Adrenal gland (tissue), 12 donors: ENCODE measurements around the gene SH3RF1. TPM values are rescaled to one million over a fixed set of nuclear protein-coding genes. Genes with fewer than 3 reads are reported as not detected.

ENCODE experiments used
- DNase-seq, 7 donors: peaks; one replicate each; pipeline ENCODE4 v3.0.0-alpha.2; 2019 to 2020
- H3K27ac ChIP-seq, 5 donors: fragments of 200-600 bp; sonication (generic) in 4 of 5; 1 replicate in 3 of 5; 2 replicates in 2 of 5; pipeline versions ENCODE4 v1.5.1 to v1.8.0; 2016 to 2020; ENCODE audit warnings: mild to moderate bottlenecking in 1 of 5
- H3K27me3 ChIP-seq: fragments of 200-600 bp; 2 replicates; pipeline ENCODE4 v1.8.0; 2021
- H3K36me3 ChIP-seq, 2 donors: fragments of 200-600 bp; replicated peaks in 1 of 2; 1 replicate in 1 of 2; 2 replicates in 1 of 2; pipeline versions ENCODE4 v1.5.1 to v1.8.0; 2018 to 2022
- H3K4me1 ChIP-seq, 2 donors: fragments of 200-600 bp; replicated peaks in 1 of 2; 1 replicate in 1 of 2; 2 replicates in 1 of 2; pipeline versions ENCODE4 v1.5.1 to v1.8.0; 2018 to 2021
- H3K4me3 ChIP-seq, 4 donors: fragments of 200-600 bp; sonication (generic) in 3 of 4; one replicate each; pipeline ENCODE4 v1.5.1; 2016 to 2018
- H3K9me3 ChIP-seq, 3 donors: fragments of 200-600 bp; sonication (generic) in 1 of 3; replicated peaks in 1 of 3; 1 replicate in 2 of 3; 2 replicates in 1 of 3; pipeline versions ENCODE4 v1.5.1 to v1.8.0; 2016 to 2021
- POLR2A ChIP-seq, 2 donors: fragments of 450-650 bp; IDR thresholded peaks; one replicate each; pipeline ENCODE4 v1.6.1; 2017; ENCODE audit warnings: antibody characterized with exemption in 2 of 2, mild to moderate bottlenecking in 2 of 2, moderate library complexity in 1 of 2
- WGBS, 4 donors: extraction: QIAGEN DNeasy Blood & Tissue Kit in 2 of 4; methylation state at CpG; one replicate each; pipeline versions ENCODE4 v1.1.5 to v1.1.7; 2013 to 2017; 5-methylcytosine and 5-hydroxymethylcytosine counted together
- intact Hi-C, 2 donors: fragments of 100-400 bp; cut with DNase I; formaldehyde crosslinking; loops; one replicate each; pipeline versions ENCODE4 v1.14.1 to v1.15.0; 2022 to 2023
- polyA plus RNA-seq, 3 donors: library from polyadenylated mRNA; stranded (reverse); fragments of 200-250 nt in 2 of 3; fragments of 350-450 nt in 1 of 3; fragmentation: Illumina TruSeq in 1 of 3; extraction: RNeasy Lipid Tissue Mini Kit (QIAGEN cat#74804) in 1 of 3; gene quantifications; one replicate each; pipeline ENCODE4 v1.2.3, GENCODE V29; 2013 to 2014
- total RNA-seq, 9 donors: library from RNA; depleted of rRNA in 4 of 9; stranded (reverse); fragments of >200 nt in 4 of 9; fragments of 120-200 nt in 1 of 9; fragmentation: NEBNext Ultra II Directional in 1 of 9; extraction: Animal tissue kit (Norgen Biotek cat#: 25700) in 1 of 9; gene quantifications; one replicate each; pipeline versions ENCODE4 v1.1.0 to v1.2.4, GENCODE V29; 2013 to 2023
- TF ChIP-seq, protein P1 (sequence below), 6 experiments: fragments of 450-650 bp in 4 of 6; fragments of 200-600 bp in 2 of 6; sonication (generic) in 1 of 6; IDR thresholded peaks; 1 replicate in 5 of 6; 2 replicates in 1 of 6; pipeline versions ENCODE4 v1.5.1 to v1.8.0; 2016 to 2021; ENCODE audit warnings: antibody characterized with exemption in 6 of 6, mild to moderate bottlenecking in 2 of 6, moderate library complexity in 1 of 6
- donor health status: healthy with polysubstance abuse.
- donor health status: Bipolar disorder and iron deficiency.
- donor health status: DM: yes; HTN: yes; CAD: no.
- donor health status: DM: no; HTN: no; CAD: no.
- donor health status: DM: no; HTN: no; CAD: no.
- donor health status: DM: yes; HTN: yes; CAD: no.

SH3RF1 gene
- total and polyA plus RNA-seq, 12 donors = 1.8 to 19.3 (median 8.6) TPM

DNA sequence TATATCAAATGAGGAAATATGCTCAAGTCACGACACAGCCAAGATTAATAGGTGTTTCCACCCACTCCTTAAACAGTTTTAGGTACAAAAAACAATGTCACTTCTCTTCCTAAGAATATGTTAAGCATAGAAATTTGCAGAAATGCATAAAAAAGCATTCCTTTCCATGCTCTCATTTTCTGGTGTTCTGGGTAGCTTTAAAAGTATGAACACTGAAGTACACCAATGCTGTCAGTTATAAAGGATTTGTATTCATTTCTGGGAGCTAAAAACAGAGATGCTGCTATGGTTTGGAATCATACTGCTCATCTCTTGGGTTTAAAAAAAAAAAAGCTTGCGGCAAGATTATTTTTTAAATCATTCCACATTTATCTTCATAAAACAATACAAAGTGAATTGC, 20.8 kb downstream of the SH3RF1 start:
- WGBS, 4 donors = 74 to 77% (median 77%) methylated on average over 2 of the region's 2 CpGs
- no peak for DNase-seq
- H3K9me3 ChIP-seq = no peaks in the 10 kb centered on the region
- intact Hi-C loops = no loop called here
- no peak overlapping the region for H3K27ac ChIP-seq
- H3K4me3 ChIP-seq = no peak overlapping the region
- H3K36me3 ChIP-seq = no peaks in the 10 kb centered on the region
- H3K4me1 ChIP-seq = peaks cover 20 to 45% of the 10 kb centered on the region in 2 donors
- no peaks in the 10 kb centered on the region for H3K27me3 ChIP-seq
- TF ChIP-seq, protein P1, sequence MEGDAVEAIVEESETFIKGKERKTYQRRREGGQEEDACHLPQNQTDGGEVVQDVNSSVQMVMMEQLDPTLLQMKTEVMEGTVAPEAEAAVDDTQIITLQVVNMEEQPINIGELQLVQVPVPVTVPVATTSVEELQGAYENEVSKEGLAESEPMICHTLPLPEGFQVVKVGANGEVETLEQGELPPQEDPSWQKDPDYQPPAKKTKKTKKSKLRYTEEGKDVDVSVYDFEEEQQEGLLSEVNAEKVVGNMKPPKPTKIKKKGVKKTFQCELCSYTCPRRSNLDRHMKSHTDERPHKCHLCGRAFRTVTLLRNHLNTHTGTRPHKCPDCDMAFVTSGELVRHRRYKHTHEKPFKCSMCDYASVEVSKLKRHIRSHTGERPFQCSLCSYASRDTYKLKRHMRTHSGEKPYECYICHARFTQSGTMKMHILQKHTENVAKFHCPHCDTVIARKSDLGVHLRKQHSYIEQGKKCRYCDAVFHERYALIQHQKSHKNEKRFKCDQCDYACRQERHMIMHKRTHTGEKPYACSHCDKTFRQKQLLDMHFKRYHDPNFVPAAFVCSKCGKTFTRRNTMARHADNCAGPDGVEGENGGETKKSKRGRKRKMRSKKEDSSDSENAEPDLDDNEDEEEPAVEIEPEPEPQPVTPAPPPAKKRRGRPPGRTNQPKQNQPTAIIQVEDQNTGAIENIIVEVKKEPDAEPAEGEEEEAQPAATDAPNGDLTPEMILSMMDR (IDR thresholded peaks at IDR 0.05) = no peak
- TF ChIP-seq POLR2A (IDR thresholded peaks at IDR 0.05) = no peak

GRCh38 chr4:169249214-169249973, 21.4 kb downstream of the SH3RF1 start:
- Histone ChIP-seq H3K9me3 (no peaks in the 10 kb centered on the region), H3K36me3 (no peaks in the 10 kb centered on the region), H3K4me3 (no peak overlapping the region), H3K27me3 (no peaks in the 10 kb centered on the region), H3K27ac (no peak overlapping the region), H3K4me1 (peaks cover 14 to 39% of the 10 kb centered on the region in 2 donors)
- 63 to 71% (median 65%) methylated on average over 6 of the region's 6 CpGs for WGBS, 4 donors
- no peak for TF ChIP-seq POLR2A (IDR thresholded peaks at IDR 0.05)
- TF ChIP-seq, protein P1 (IDR thresholded peaks at IDR 0.05) = no peak
- DNase-seq = no peak
- intact Hi-C loops = no loop called here

GRCh38 chr4:169248645-169249044, 22.1 kb downstream of the SH3RF1 start:
- Histone ChIP-seq H3K4me1 (peaks cover 9 to 35% of the 10 kb centered on the region in 2 donors), H3K27ac (no peak overlapping the region), H3K36me3 (no peaks in the 10 kb centered on the region), H3K4me3 (no peak overlapping the region), H3K9me3 (no peaks in the 10 kb centered on the region), H3K27me3 (no peaks in the 10 kb centered on the region)
- TF ChIP-seq, protein P1 (IDR thresholded peaks at IDR 0.05) = no peak
- TF ChIP-seq POLR2A (IDR thresholded peaks at IDR 0.05) = no peak
- DNase-seq = no peak
- intact Hi-C loops = no loop called here
- 95 to 98% (median 96%) methylated on average over 8 of the region's 8 CpGs for WGBS, 4 donors

GRCh38 chr4:169246957-169247396, 23.8 kb downstream of the SH3RF1 start:
- no peaks in the 10 kb centered on the region for H3K27me3 ChIP-seq
- H3K9me3 ChIP-seq = no peaks in the 10 kb centered on the region
- H3K36me3 ChIP-seq = no peaks in the 10 kb centered on the region
- H3K4me1 ChIP-seq = peaks cover 0 to 19% of the 10 kb centered on the region in 2 donors
- intact Hi-C loops = no loop called here
- TF ChIP-seq, protein P1 (IDR thresholded peaks at IDR 0.05) = no peak
- no peak for TF ChIP-seq POLR2A (IDR thresholded peaks at IDR 0.05)
- DNase-seq = no peak
- no peak overlapping the region for H3K27ac ChIP-seq
- 90 to 98% (median 93%) methylated on average over 2 of the region's 2 CpGs for WGBS, 4 donors
- H3K4me3 ChIP-seq = no peak overlapping the region
